ENCODE measurements around the gene EXOC6B. TPM values are rescaled to one million over a fixed set of nuclear protein-coding genes. Genes with fewer than 3 reads are reported as not detected.

The EXOC6B gene
- total RNA-seq, 2 donors from 2014 or later, result 51.3 to 68.9 TPM

DNA sequence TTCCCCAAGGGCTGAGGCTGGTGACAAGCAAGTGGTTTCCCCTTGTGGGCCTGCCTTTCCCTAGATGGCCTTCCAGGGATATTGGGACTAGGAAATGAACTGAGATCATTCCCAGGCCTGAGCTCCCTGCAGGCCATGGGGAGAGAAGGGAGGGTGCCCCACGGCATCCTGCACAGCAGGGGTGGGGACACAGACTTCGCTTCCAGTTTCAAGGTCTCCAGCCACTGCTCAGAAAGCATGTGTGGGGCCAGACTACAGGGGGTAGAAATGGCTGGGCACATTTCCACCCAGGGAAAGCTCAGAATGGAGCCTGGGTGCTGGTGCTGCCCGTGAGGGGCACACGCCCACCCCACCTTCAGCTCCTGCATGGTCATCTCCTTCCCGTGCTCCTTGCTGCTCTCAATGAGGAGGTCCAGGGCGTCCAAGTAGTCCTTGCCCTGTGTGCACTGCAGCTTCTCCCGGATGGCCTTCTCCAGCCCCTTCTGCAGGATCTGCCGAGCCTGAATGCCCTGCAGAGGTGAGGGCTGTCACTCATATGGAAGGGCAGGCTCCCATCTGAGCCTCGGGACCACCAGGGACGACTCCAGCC lies 691.3 kb downstream of the EXOC6B start:
- H3K4me1 ChIP-seq (ENCODE audit: control insufficient read depth, insufficient read depth, low read length), result no peaks in the 10 kb centered on the region
- no peak overlapping the region for H3K4me3 ChIP-seq (ENCODE audit: low read length)
- H3K27ac ChIP-seq (ENCODE audit: low read depth, low read length), result no peak overlapping the region
- no peaks in the 10 kb centered on the region for H3K36me3 ChIP-seq (ENCODE audit: control insufficient read depth, insufficient read depth, low read length)
- no peak overlapping the region for H3K4me3 Mint-ChIP-seq
- peaks cover 23% of the 10 kb centered on the region for H3K27me3 ChIP-seq (ENCODE audit: control insufficient read depth, insufficient read depth, low read length, poor library complexity, severe bottlenecking)
- no peaks in the 10 kb centered on the region for H3K9me3 Mint-ChIP-seq
- peaks cover 22% of the 10 kb centered on the region for H3K27me3 Mint-ChIP-seq (ENCODE audit: insufficient read depth)
- H3K9ac ChIP-seq (ENCODE audit: extremely low read depth, low read length, poor library complexity, severe bottlenecking), result no peak overlapping the region
- 88% methylated on average over 4 to 10 of the region's 10 CpGs for WGBS, 2 experiments (ENCODE audit: insufficient coverage in 1 of 2, insufficient read length in 1 of 2)
- TF ChIP-seq, protein P1, sequence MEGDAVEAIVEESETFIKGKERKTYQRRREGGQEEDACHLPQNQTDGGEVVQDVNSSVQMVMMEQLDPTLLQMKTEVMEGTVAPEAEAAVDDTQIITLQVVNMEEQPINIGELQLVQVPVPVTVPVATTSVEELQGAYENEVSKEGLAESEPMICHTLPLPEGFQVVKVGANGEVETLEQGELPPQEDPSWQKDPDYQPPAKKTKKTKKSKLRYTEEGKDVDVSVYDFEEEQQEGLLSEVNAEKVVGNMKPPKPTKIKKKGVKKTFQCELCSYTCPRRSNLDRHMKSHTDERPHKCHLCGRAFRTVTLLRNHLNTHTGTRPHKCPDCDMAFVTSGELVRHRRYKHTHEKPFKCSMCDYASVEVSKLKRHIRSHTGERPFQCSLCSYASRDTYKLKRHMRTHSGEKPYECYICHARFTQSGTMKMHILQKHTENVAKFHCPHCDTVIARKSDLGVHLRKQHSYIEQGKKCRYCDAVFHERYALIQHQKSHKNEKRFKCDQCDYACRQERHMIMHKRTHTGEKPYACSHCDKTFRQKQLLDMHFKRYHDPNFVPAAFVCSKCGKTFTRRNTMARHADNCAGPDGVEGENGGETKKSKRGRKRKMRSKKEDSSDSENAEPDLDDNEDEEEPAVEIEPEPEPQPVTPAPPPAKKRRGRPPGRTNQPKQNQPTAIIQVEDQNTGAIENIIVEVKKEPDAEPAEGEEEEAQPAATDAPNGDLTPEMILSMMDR (conservative IDR thresholded peaks at IDR 0.05), result no peak
- H3K9me3 ChIP-seq (ENCODE audit: control insufficient read depth, low read length), result no peaks in the 10 kb centered on the region
- DNase-seq, result peak; percentile 34
- H3K27ac Mint-ChIP-seq, result no peak overlapping the region
- H3K36me3 Mint-ChIP-seq (ENCODE audit: low read depth), result no peaks in the 10 kb centered on the region
- H3K4me1 Mint-ChIP-seq, result peaks cover 4% of the 10 kb centered on the region

DNA sequence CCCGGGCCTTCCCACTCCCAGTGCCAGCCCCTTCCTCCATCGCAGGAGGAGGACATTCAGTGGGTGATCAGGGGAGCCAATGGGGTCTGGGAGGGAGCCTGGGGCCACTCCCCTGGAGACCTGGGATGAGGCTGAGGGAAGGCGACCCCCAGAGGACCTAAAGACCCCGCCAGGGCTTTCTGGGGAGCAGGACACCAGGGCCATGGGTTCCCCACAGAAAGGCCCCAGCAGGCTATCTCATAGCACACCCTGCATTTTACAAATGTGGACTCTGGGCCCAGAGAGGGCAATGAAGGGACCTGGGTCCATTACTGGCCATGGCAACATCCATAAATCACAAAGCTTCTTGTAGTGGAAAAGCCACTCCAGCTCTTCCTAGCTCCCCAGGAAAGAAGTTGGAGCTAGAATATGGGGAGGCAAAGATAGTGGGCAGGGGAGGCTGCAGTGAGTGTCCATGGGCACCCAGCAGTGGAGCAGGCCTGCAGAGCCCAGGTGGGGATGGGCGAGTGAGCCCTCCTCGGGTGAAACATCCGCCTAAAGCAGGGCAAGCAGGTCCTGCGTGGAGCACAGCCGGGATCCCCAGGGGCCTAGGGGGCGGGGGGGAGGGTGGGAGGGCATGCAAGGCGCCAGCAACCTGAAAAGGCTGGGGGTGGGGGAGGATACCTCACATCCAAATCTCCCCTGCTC lies 692.0 kb downstream of the EXOC6B start:
- Histone ChIP-seq H3K27ac (ENCODE audit: low read depth, low read length) (no peak overlapping the region), H3K4me1 (ENCODE audit: control insufficient read depth, insufficient read depth, low read length) (no peaks in the 10 kb centered on the region), H3K36me3 (ENCODE audit: control insufficient read depth, insufficient read depth, low read length) (no peaks in the 10 kb centered on the region), H3K9ac (ENCODE audit: extremely low read depth, low read length, poor library complexity, severe bottlenecking) (no peak overlapping the region), H3K27me3 (ENCODE audit: control insufficient read depth, insufficient read depth, low read length, poor library complexity, severe bottlenecking) (peaks cover 17% of the 10 kb centered on the region), H3K9me3 (ENCODE audit: control insufficient read depth, low read length) (no peaks in the 10 kb centered on the region), H3K4me3 (ENCODE audit: low read length) (no peak overlapping the region)
- Mint-ChIP-seq H3K9me3 (no peaks in the 10 kb centered on the region), H3K4me1 (peaks cover 4% of the 10 kb centered on the region), H3K36me3 (ENCODE audit: low read depth) (no peaks in the 10 kb centered on the region), H3K4me3 (no peak overlapping the region), H3K27me3 (ENCODE audit: insufficient read depth) (peaks cover 15% of the 10 kb centered on the region), H3K27ac (no peak overlapping the region)
- peak; percentile 28 for DNase-seq
- WGBS, 2 experiments (ENCODE audit: insufficient coverage in 1 of 2, insufficient read length in 1 of 2), result 85 to 88% methylated on average over 3 to 10 of the region's 11 CpGs
- TF ChIP-seq, protein P1 (conservative IDR thresholded peaks at IDR 0.05), result no peak

DNA sequence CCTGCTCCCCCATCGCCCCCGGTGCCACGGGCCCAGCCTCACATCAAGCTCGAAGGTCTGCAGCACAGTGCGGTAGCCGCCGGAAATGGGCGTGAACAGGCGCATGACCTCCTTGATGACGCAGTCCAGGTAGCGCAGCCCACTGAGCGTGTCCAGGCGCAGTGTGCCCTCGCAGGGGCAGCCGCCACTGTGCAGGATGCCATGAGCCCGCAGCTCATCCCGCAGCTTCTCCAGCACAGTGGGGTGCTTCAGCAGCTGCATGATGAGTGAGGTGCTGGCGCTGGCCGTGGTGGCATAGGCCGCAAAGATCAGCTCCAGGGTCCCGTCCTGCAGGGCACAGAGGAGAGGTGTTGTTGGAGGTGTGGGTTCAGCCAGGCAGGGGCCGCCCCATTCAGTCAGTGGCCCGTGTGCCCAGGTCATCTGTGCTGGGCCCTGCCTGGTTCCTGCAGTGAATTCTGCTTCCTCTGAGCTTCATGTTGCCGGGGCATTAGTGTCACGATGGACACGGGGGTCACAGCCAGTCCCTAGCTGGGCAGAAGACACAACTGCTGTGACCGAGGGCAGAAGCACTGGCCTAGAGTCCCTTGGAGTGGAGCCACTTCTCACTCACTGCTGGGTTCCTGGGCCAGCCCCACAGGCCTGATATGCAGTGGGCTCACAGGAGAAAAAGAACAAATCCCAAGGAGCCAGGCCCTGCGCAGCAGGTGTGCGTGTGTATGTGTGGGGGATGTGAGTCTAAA lies 692.7 kb downstream of the EXOC6B start:
- Histone ChIP-seq H3K9me3 (ENCODE audit: control insufficient read depth, low read length) (no peaks in the 10 kb centered on the region), H3K27me3 (ENCODE audit: control insufficient read depth, insufficient read depth, low read length, poor library complexity, severe bottlenecking) (peaks cover 10% of the 10 kb centered on the region), H3K36me3 (ENCODE audit: control insufficient read depth, insufficient read depth, low read length) (no peaks in the 10 kb centered on the region), H3K4me3 (ENCODE audit: low read length) (no peak overlapping the region), H3K9ac (ENCODE audit: extremely low read depth, low read length, poor library complexity, severe bottlenecking) (no peak overlapping the region), H3K27ac (ENCODE audit: low read depth, low read length) (no peak overlapping the region), H3K4me1 (ENCODE audit: control insufficient read depth, insufficient read depth, low read length) (no peaks in the 10 kb centered on the region)
- DNase-seq, result peak; percentile 42
- H3K36me3 Mint-ChIP-seq (ENCODE audit: low read depth), result no peaks in the 10 kb centered on the region
- H3K9me3 Mint-ChIP-seq, result no peaks in the 10 kb centered on the region
- peaks cover 8% of the 10 kb centered on the region for H3K27me3 Mint-ChIP-seq (ENCODE audit: insufficient read depth)
- no peak overlapping the region for H3K4me3 Mint-ChIP-seq
- TF ChIP-seq, protein P1 (conservative IDR thresholded peaks at IDR 0.05), result no peak
- no peak overlapping the region for H3K27ac Mint-ChIP-seq
- peaks cover 4% of the 10 kb centered on the region for H3K4me1 Mint-ChIP-seq
- WGBS, 2 experiments (ENCODE audit: insufficient coverage in 1 of 2, insufficient read length in 1 of 2), result 95 to 98% methylated on average over 11 to 29 of the region's 29 CpGs
